RWPE1 (cell line): ENCODE data around the gene COL27A1.
"Not testable (repeated sequence)": the region's sequence is repeated elsewhere in the genome, so short reads cannot be mapped to it uniquely, and the experiment has no call there.

ENCODE experiments used
- CTCF ChIA-PET: fragments of 350-600 bp; sonication (Branson Sonifier 250); formaldehyde crosslinking; extraction: SDS; loops from one replicate; lab custom pipeline; 2021; lab: Yijun Ruan, JAX
- POLR2A ChIA-PET: fragments of 400-600 bp; formaldehyde crosslinking; extraction: SDS; loops from one replicate; lab custom pipeline; 2020; ENCODE audit warnings: antibody characterized with exemption; ENCODE audit not compliant: low non-redundant PET; lab: Yijun Ruan, JAX
- DNase-seq: peaks from one replicate; pipeline ENCODE4 v3.0.0; 2012; ENCODE audit warnings: low spot score
- H3K27ac ChIP-seq: fragments of 450-650 bp; 2 replicates; pipeline ENCODE4 v1.5.1; 2017
- CTCF ChIP-seq: fragments of 450-650 bp; conservative IDR thresholded peaks from 2 replicates; pipeline ENCODE4 v1.5.1; 2017; ENCODE audit warnings: low read depth, mild to moderate bottlenecking

The COL27A1 gene

DNA sequence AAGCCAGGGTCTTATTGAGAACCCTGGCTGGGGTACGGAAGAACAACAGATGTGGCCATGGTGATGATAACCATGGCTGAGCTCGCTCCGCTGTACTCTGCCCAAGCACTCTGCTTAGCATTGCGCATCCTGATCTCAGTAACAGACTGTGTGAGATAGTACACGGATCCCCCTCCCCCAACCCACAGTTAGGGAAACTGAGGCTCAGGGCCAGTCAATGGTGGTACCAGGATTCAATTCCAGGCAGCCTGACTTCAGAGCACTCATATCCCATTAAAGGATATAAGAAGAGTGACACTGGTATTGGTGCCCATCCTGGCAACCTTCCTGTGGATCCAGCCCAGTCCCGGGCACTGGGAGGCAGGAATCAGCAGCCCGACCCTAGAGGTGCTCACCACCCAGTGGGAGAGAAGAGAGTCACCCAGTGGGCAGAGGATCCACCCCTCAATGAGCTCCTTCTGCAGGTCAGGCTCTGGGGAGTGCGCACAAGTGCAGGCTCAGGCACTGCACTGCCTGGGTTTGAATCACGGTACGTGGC lies 29.8 kb upstream of the COL27A1 start:
- ChIA-PET CTCF (interaction anchor here (2.7 kb wide), 1 partner anchor 18 kb away, joined by 15 read pairs; no protein-coding TSS in a partner anchor), POLR2A (no interaction called here)
- no peak for DNase-seq

DNA sequence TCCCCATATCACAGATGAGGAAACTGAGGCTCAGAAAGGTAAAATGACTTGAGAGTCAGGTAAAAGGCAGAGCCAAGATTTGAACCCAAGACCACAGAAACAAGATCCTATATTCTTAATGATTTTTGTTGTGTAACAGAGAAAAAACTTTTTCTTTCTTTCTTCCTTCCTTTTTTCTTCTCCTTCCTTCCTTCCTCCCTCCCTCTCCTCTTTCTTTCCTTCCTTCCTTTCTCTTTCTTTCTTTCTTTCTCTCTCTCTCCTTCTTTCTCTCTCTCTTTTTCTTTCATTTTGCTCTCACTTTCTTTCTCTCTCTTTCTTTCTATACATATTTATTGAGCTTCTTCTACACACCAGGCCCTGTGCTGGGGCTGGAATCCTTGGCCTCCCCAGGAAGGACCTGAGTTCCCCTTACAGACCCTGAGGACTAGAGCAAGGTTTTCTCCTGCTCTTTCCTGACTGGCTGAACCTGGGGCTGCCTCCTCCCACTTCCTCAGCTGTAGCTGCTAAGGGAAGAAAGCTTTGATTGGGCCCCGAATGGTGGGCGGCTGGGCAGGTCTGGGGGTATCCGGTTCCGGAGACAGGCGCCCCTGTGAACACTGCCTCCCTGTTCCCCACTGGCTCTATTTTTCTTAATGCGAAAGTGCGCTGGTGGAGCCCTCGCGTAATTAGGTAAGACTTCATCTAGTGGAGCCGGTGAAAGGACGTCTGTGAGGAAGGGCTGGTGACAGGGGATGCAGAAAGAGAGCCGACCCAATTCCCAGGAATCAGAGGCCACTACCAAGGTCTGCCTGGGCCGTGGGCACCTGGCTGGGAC lies 28.9 kb upstream of the COL27A1 start:
- no peak overlapping the region for H3K27ac ChIP-seq
- CTCF ChIA-PET: interaction anchor here (0.6 to 2.7 kb wide), 2 partner anchors 18 to 70 kb away, joined by 4 to 15 read pairs; no protein-coding TSS in a partner anchor
- POLR2A ChIA-PET: no interaction called here
- no peak for DNase-seq
- TF ChIP-seq CTCF: no peak

More for the DNA sequence above, 29.8 kb upstream of the COL27A1 start:
- H3K27ac ChIP-seq: no peak overlapping the region
- TF ChIP-seq CTCF: no peak

DNA sequence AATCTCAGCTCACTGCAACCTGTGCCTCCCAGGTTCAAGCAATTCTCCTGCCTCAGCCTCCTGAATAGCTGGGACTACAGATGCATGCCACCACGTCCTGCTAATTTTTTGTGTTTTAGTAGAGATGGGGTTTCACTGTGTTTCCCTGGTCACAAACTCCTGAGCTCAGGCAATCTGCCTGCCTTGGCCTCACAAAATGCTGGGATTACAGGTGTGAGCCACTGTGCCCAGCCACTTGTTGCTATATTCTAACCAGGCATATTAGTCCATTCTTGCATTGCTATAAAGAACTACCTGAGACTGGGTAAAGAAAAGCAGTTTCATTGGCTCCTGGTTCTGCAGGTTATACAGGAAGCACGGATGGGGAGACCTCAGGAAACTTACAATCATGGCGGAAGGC lies 26.6 kb upstream of the COL27A1 start:
- DNase-seq, H3K27ac ChIP-seq, POLR2A ChIA-PET: not testable (repeated sequence)
- CTCF ChIA-PET: interaction anchor here (0.7 to 2.0 kb wide), 2 partner anchors 21 to 163 kb away, joined by 4 to 10 read pairs; no protein-coding TSS in a partner anchor

DNA sequence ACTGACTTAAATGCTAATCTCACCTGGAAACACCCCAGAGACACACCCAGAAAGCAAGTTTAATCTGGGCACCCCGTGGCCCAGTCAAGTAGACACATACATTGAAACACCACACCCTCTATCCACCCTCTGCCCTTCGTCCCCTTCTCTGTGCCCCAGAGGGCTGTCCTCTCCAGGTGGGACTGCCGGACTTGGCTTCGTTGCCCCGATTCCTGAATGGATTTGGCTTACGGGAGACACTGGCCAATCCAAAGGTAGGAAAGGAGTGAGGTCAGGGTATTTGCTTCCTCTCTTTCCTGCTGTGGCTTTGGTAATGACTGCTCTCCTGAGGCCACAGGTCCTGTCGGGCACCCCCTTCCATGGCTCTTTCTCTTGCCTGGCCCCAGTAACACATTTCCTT lies 25.2 kb upstream of the COL27A1 start:
- ChIA-PET POLR2A (no interaction called here), CTCF (interaction anchor here (1.0 to 1.3 kb wide), 2 partner anchors 22 to 48 kb away, joined by 3 to 6 read pairs; no protein-coding TSS in a partner anchor)
- H3K27ac ChIP-seq: no peak overlapping the region

GRCh38 chr9:114130624-114131277 lies 24.6 kb upstream of the COL27A1 start:
- POLR2A ChIA-PET: no interaction called here
- DNase-seq: no peak
- no peak overlapping the region for H3K27ac ChIP-seq
- TF ChIP-seq CTCF: no peak
- CTCF ChIA-PET: interaction anchor here (0.6 to 1.3 kb wide), 3 partner anchors 9 to 48 kb away, joined by 3 to 6 read pairs (median 3); no protein-coding TSS in a partner anchor

More for the DNA sequence above, 25.2 kb upstream of the COL27A1 start:
- no peak for DNase-seq
- no peak for TF ChIP-seq CTCF

DNA sequence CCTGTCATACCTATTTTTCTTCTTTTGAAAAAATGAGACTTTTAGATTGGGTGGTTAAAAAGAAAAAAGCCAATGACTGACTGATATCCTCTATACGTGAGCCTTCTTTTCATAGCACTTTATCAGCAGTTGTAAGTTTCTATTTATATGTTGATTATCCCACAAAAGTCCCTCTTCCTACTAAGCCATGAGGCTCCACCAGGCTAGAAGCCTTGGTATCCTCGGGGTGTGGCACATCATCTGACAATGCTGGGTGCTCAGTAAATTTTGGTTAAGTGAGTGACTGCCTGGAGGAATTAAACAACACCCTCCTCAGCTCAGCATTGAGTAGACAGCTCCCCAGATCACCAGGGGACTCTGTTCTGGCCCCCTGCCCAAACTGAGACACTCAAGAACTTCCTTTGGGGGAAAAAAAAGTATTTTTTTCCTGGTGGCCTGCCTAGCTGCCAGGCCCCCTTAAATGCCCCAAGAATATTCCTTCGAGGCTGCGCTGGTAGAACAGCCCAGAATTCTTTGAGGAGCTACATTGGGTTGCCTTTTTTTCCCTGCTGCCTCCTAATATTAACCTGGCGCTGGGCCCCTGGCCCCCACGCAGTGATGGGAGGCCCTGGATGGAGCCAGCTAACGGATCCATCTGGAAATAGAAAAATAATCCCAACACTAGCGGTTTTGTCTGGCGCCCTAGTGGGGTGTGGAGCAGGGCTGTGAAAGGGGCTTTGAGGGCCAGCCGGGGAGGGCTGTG lies 23.4 kb upstream of the COL27A1 start:
- DNase-seq: no peak
- no peak for TF ChIP-seq CTCF
- no peak overlapping the region for H3K27ac ChIP-seq
- CTCF ChIA-PET: interaction anchor here (0.6 to 1.6 kb wide), 3 partner anchors 9 to 159 kb away, joined by 3 to 6 read pairs (median 3); no protein-coding TSS in a partner anchor
- POLR2A ChIA-PET: no interaction called here
